ENCODE data around the gene DUOX1. TPM values are rescaled to one million over a fixed set of nuclear protein-coding genes. Genes with fewer than 3 reads are reported as not detected.

Gene DUOX1
- total and polyA plus RNA-seq, 9 of the 15 experiments (the other 6 are each of a cell fraction or from before 2014, with no cell fraction given): 0.01 to 0.22 (median 0.01) TPM; not detected in 6

DNA sequence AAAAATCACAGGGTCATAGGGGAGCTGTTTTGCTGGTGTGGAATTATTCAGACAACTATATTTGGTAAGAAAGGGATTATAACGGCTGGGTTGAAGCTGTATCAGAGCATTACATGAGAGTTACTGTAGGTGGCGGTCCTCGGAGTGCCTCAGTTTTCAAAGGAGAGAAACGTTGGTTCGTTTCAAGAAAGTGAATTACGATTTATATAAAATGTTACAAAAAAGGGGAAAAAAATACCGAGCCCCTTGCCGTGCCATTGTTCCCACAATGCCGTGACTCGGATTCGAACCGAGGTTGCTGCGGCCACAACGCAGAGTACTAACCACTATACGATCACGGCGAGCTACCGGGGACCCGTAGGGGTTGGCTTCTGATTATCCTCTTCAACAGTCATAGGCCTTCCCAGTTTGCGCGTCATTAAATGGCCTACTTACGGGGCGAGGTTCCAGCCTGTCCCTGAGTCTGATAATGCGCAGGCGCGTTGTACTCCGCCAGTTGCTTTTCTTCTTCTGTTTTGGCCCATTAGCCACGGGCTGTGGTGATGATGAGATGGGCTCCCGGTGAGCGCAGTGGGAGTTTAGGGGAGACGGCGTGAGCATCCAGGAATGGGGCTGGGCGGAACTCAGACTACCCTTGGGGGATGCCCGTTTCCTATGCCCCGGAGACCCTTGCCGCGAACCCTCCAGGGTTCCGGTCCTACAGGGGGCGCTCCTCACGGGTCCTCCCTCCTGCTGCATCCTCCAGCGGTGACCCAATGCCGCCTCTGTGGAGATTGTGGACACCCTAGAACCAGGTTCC is 68.7 kb downstream of the DUOX1 start (continued):
- TF ChIP-seq PBX2 (CRISPR knock-in tag; IDR thresholded peaks at IDR 0.05; ENCODE audit: low read depth): no peak
- peak; percentile 56 for TF ChIP-seq PBX2 (tag; conservative IDR thresholded peaks at IDR 0.05; ENCODE audit: low read depth)
- TF ChIP-seq EP300 (IDR thresholded peaks at IDR 0.05; ENCODE audit: low read length): peak; percentile 45; the same call in 1 of the 2 replicates
- TF ChIP-seq, protein P1, sequence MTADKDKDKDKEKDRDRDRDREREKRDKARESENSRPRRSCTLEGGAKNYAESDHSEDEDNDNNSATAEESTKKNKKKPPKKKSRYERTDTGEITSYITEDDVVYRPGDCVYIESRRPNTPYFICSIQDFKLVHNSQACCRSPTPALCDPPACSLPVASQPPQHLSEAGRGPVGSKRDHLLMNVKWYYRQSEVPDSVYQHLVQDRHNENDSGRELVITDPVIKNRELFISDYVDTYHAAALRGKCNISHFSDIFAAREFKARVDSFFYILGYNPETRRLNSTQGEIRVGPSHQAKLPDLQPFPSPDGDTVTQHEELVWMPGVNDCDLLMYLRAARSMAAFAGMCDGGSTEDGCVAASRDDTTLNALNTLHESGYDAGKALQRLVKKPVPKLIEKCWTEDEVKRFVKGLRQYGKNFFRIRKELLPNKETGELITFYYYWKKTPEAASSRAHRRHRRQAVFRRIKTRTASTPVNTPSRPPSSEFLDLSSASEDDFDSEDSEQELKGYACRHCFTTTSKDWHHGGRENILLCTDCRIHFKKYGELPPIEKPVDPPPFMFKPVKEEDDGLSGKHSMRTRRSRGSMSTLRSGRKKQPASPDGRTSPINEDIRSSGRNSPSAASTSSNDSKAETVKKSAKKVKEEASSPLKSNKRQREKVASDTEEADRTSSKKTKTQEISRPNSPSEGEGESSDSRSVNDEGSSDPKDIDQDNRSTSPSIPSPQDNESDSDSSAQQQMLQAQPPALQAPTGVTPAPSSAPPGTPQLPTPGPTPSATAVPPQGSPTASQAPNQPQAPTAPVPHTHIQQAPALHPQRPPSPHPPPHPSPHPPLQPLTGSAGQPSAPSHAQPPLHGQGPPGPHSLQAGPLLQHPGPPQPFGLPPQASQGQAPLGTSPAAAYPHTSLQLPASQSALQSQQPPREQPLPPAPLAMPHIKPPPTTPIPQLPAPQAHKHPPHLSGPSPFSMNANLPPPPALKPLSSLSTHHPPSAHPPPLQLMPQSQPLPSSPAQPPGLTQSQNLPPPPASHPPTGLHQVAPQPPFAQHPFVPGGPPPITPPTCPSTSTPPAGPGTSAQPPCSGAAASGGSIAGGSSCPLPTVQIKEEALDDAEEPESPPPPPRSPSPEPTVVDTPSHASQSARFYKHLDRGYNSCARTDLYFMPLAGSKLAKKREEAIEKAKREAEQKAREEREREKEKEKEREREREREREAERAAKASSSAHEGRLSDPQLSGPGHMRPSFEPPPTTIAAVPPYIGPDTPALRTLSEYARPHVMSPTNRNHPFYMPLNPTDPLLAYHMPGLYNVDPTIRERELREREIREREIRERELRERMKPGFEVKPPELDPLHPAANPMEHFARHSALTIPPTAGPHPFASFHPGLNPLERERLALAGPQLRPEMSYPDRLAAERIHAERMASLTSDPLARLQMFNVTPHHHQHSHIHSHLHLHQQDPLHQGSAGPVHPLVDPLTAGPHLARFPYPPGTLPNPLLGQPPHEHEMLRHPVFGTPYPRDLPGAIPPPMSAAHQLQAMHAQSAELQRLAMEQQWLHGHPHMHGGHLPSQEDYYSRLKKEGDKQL (CRISPR knock-in tag; IDR thresholded peaks at IDR 0.05; ENCODE audit: borderline replicate concordance): no peak
- TF ChIP-seq ZNF324 (CRISPR knock-in tag; IDR thresholded peaks at IDR 0.05): no peak
- peak; percentile 42; the same call in 1 of the 2 replicates for TF ChIP-seq SMARCC2 (IDR thresholded peaks at IDR 0.05; ENCODE audit: low read depth)
- no peak for TF ChIP-seq MBD2 (IDR thresholded peaks at IDR 0.05; ENCODE audit: borderline replicate concordance, low read depth)
- no peak for TF ChIP-seq ILK (tag; IDR thresholded peaks at IDR 0.05; ENCODE audit: borderline replicate concordance, low read depth)
- TF ChIP-seq PHB2 (IDR thresholded peaks at IDR 0.05; ENCODE audit: low read depth): no peak
- no peak for TF ChIP-seq XRCC4 (IDR thresholded peaks at IDR 0.05; ENCODE audit: extremely low read depth, insufficient read depth, insufficient read length)
- TF ChIP-seq, protein P2, sequence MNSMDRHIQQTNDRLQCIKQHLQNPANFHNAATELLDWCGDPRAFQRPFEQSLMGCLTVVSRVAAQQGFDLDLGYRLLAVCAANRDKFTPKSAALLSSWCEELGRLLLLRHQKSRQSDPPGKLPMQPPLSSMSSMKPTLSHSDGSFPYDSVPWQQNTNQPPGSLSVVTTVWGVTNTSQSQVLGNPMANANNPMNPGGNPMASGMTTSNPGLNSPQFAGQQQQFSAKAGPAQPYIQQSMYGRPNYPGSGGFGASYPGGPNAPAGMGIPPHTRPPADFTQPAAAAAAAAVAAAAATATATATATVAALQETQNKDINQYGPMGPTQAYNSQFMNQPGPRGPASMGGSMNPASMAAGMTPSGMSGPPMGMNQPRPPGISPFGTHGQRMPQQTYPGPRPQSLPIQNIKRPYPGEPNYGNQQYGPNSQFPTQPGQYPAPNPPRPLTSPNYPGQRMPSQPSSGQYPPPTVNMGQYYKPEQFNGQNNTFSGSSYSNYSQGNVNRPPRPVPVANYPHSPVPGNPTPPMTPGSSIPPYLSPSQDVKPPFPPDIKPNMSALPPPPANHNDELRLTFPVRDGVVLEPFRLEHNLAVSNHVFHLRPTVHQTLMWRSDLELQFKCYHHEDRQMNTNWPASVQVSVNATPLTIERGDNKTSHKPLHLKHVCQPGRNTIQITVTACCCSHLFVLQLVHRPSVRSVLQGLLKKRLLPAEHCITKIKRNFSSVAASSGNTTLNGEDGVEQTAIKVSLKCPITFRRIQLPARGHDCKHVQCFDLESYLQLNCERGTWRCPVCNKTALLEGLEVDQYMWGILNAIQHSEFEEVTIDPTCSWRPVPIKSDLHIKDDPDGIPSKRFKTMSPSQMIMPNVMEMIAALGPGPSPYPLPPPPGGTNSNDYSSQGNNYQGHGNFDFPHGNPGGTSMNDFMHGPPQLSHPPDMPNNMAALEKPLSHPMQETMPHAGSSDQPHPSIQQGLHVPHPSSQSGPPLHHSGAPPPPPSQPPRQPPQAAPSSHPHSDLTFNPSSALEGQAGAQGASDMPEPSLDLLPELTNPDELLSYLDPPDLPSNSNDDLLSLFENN (IDR thresholded peaks at IDR 0.05; ENCODE audit: low read depth in 2 of 2, low read length in 2 of 2): peak in 1 of 2 experiments; percentile 52; a peak in 1 of 4 replicates
- TF ChIP-seq WHSC1 (IDR thresholded peaks at IDR 0.05; ENCODE audit: low read length): no peak
- no peak for TF ChIP-seq ZNF778 (CRISPR knock-in tag; IDR thresholded peaks at IDR 0.05)
- TF ChIP-seq SMAD4 (CRISPR knock-in tag; conservative IDR thresholded peaks at IDR 0.05): peak; percentile 77
- no peak for TF ChIP-seq ZNF3 (CRISPR knock-in tag; IDR thresholded peaks at IDR 0.05)
